ENCODE data around the gene CERS3.
A peak's percentile ranks its signal among the peaks of the same experiment; 100 is the strongest.

CERS3 gene

DNA sequence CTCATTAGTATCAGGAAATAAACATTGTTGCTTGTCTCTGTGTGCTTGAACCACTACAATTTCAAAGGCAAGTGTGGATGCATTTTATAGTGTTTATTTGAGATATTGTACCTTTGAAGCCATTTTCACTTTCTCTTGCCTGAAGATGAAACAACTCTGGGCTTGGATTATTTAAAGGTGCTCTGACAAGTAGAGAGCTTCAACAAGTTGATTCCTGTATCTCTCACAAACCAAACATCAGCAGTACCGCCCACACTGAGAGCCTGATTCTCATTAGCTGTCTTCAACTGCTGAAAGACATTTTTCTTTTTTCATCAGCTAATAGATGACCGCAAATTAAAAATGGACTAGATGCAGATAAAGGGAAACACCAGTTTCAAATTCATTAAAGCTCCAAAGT is 806 bp upstream of the CERS3 start:
- DNase-seq (ENCODE audit: low read depth, low spot score): no peak

DNA sequence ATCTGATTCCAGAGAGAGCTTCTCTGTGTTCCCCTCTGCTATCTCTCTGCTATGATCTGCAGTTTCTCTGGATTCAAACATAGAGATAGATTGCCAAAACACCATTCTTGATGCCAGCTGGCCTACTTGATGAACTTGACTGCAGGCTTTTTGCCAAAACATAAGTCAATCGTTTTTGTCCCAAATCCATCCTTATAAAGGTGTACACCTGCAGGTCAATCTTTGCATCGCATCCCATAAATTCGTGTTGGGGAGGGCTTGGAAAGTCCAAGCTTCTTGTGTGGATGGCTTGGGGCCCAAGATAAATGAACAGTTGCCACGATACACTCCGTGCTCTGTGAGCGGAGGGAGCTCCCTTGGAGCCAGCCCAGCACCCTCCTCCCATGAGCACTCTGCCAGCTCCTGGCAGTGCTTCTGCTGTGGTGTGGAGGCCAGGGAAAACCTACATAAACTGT is 2.7 kb downstream of the CERS3 start:
- DNase-seq (ENCODE audit: low read depth, low spot score): peak; percentile 57

DNA sequence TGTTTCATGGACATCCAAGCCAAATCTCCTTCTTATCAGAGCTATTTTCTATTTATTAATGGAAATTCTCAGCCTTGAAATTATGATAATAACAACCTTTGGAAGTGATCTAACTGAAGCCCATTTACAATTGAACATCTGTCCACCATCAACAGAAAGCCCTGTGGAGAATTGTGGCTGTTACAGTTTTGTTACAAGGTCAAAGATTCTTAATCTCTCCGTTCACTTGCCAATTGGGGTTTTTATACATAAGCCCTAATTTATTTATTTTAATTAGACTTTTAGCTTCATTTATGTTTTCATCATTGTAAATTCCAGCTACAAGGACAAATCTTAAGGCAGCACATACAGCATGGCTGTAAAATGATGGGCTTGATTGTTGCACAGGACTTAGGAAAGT is 3.3 kb downstream of the CERS3 start:
- DNase-seq (ENCODE audit: low read depth, low spot score): no peak

- no peak for DNase-seq (ENCODE audit: low read depth, low spot score)
Observed at GRCh38 chr15:100524326-100524725, 4.4 kb downstream of the CERS3 start.

DNA sequence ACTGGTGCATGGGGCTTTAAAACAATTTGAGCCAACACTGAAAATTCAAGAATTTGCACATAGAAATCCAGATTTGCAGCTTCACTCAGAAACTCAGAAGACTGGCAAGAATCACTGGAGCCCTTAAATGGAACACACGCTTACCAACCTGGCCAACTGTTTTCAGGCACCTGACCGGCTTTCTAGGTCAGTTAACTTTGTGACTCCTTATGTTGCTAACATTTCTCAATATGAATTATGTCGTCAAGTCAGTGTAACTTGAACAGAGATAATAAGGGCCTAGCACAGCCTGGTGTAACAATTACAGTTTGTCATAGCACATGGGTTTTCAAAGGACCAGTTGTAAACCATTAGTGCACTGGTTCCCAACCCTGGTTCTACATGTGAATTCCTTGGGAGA is 6.8 kb downstream of the CERS3 start:
- DNase-seq (ENCODE audit: low read depth, low spot score): no peak

DNA sequence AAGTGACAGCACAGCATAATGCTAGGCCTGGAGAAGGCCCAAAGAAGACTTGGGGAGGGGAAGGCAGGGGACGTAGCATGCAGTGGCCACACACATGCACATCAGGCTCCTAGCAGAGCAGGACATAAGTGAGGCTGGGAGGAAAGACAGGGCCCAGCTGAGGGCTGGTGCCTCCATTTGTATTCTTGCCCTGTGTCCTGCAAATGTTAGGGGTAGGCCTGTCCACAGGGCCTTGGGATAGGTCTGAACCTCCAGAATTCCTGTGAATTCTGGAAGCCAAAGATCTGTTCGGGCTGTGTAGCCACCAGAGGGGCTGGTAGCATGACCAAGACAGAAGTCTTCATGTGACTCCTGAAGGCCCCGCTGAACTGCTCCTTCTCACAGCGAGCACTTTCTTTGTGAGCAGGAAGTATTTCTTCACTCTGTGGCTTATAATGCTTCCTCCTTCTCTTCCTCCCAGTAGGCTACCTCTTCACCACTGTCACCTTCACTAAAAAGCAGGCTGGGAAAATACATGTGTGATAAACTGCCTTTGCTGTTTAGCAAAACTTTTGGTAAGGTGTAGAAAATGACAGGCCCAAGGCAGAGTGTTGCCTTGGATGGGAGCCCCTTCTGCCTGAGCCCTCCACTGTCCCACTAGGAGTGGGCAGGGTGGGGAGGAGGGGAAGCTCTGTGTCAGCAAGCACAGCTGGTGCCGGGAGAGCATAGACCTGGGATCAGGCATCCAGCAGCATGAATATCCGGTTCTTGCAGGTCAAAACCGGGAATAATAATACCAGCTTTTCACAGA is 8.4 kb downstream of the CERS3 start:
- DNase-seq (ENCODE audit: low read depth, low spot score): no peak

GRCh38 chr15:100517846-100518245 is 10.9 kb downstream of the CERS3 start:
- no peak for DNase-seq (ENCODE audit: low read depth, low spot score)

DNA sequence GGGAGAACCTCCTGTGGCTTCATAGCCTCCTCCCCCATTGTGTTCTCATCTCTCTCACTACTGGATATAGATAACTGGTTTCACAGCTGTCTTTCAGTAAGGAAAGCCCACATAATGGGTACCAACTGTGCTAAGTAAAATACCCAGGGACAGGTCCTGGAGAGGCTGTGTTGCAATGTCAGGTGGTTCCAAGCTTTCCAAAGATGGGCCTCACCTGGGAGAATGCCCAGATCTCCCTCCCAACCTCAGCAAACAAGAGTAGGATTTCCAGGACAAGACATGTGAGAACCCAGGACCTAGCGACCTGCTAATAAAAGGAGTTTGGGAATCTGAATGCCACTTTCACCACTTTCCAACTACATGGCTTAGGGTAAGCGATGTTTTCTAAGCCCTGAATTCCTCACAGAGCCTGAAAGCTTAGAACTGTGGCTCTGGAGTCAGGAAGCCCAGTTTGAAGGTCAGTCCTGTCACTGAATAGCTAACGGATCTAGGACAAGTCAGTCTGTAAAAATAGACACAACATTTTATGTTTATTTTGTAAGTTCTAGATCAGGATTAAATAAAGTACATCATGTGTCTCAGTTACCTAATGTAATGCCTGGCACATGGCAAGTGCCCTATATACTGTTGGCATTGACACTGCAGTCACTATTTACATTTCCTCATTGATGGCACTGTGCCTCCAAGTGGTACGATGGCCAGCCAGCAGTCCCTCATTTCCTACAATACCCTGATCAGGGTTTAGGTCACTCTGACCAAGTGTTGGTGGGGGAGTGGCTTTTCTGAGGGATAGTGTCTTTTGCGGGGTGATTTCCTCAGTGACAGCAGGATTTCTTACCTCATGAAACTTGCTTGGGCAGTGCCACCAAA is 11.9 kb downstream of the CERS3 start:
- DNase-seq (ENCODE audit: low read depth, low spot score): no peak

DNA sequence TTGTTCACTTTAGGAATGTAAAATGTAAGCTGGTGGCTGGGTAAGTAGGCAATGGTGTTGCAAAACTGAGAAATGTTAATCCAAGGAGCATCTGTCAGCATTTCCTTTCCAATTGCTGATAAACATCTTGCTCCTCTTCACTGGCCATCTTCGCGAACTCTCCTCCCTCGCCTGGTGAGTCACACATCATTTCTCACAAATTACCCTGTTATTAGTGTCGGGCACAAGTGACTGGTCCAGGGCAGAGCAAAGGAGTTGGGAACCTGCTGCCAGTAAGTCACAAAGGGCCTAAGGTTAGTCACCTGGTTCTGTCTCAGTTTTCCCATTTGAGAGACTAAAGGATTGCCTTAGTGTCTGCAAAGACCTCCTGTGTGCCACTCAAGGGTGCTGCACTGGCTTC is 13.0 kb downstream of the CERS3 start:
- DNase-seq (ENCODE audit: low read depth, low spot score): no peak

DNA sequence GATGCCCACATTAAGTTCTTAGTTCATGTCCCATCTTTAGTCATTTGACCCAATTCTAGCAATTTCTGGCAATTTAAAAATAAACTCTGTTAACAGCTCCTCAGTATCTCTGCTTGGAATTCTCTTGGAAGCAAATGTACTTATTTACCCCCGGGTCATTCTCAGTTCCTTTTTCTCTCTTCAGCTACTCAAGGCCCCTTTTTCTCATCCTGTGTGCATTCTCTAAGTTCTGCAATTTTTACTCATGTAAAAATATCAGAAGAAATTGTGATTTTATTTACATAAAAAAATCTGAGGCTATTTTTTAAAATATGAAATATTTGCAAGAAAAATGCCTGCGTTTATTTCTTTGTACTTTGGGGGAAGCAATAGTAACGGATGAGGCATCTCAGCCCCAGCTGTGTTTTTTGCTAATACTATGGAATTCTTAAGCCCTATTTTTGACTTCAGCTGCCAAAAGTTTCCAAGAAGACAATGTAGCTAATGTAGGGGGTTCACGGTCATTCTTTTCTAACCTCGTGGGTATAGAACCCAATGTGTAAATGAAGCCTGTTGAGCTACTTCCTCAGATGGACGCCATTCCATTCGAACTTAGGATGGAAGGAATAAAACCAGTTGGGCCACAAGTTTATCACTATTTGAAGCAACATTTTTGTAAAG is 20.0 kb downstream of the CERS3 start:
- DNase-seq (ENCODE audit: low read depth, low spot score): no peak

- DNase-seq (ENCODE audit: low read depth, low spot score): no peak
Observed at GRCh38 chr15:100502651-100503050, 26.1 kb downstream of the CERS3 start.

DNA sequence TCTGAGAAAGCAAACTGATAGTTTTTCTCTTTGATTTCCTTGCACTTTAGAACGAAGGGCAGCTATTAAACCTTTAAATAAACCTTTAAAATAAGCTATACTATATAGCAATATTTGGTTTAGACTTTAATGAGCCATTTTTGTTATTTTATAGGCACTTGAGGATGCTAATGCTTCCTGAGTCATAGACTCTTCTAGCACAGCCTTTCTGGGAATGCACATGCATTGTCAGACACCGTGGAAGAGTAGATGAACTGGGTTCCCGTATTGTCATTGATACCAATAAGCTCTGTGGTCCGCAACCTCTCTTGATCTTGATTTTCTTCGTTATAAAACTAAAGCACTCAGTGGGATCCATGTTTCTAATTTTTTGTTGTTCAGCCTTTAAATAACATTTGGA is 27.6 kb downstream of the CERS3 start:
- DNase-seq (ENCODE audit: low read depth, low spot score): no peak

GRCh38 chr15:100500226-100500990 is 28.3 kb downstream of the CERS3 start:
- DNase-seq (ENCODE audit: low read depth, low spot score): no peak

DNA sequence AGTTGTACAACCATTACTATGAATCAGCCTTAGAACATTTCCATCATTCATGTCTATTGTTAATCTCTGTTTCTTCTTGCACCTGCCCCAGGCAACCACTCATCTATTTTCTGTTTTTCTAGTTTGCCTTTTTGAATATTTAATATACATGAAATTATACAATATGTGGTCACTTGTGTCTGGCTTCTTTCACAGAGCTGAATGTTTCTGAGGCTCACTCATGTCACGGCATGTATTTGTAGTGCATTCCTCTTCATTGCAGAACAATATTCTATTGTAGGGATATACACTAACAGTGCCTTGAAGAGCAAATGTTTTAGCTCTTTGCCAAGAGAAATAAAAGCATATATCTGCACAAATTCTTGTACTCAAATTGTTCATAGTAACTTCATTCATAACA is 32.9 kb downstream of the CERS3 start:
- DNase-seq (ENCODE audit: low read depth, low spot score): no peak

DNA sequence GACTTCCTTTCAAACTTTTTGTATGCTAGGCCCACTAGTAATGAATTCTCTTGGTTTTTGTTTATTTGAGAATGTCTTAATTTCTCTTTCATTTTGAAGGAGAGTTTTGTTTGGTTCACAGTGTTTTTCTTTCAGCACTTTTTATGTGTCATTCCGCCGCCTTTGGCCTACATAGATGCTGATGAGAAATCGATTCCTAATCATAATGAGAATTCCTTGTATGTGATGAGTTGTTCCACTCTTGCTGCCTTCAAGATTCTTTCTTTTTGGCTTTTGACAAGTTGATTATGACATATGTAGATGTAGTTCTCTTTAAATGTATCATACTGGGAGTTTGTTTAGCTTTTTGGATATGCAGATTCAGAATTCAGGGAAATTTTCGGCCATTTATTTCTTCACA is 35.5 kb downstream of the CERS3 start:
- no peak for DNase-seq (ENCODE audit: low read depth, low spot score)

DNA sequence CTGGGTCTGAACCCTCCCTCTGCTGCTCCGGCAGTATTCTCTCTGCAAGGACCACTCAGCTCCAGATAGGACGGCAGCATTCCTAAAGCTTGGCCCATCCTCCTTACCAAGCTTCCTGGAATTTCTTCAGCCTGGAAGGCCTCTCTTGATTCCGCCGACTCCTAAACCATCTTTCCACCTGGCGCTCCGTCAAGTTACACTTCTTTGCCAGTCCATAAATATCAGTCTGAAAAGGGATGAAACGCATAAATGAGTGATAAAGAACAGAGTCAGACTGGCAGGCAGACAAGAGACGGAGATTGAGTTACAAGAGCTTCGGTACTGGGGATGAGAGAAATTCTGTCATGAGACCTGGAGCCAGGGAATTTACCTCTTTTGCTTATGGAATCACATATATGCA is 44.3 kb downstream of the CERS3 start:
- DNase-seq (ENCODE audit: low read depth, low spot score): no peak

DNA sequence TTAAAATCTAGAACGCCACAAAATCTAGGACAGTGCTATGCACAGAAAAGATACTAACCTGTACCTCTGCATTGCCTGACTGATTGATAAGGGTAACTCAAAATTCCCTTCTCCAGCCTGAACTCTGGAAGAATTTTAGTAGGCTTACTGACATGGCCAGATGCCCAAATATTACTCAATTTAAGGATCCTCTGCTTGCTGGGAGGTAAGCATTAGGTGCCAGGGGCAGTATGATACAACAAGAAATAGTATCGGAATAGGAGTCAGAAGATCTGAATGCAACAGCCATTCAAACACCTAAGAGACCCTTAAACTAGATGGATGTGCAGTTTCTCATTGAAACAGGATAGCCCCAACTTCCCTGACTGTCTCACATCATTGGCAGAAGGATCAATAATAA is 45.4 kb downstream of the CERS3 start:
- DNase-seq (ENCODE audit: low read depth, low spot score): no peak

- no peak for DNase-seq (ENCODE audit: low read depth, low spot score)
Observed at GRCh38 chr15:100476805-100477204, 51.9 kb downstream of the CERS3 start.

DNA sequence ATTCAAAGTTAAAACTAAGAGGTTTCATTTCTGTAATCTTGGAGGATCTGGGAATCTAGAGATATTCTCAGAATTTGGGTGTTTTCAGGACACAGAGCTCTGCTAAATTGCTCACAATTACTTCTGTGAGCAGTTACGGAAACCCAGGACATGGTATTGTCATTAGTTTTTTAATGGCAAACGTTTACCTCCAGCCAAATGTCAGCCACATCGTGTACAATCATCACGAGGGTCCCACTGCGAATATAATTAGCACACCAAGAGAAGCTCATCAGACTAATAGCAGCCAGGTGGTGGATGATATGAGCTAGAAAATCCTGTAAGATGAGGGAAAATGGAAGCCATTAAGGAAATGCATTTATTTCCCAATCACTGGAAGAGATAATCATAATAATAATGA is 56.0 kb downstream of the CERS3 start:
- no peak for DNase-seq (ENCODE audit: low read depth, low spot score)

DNA sequence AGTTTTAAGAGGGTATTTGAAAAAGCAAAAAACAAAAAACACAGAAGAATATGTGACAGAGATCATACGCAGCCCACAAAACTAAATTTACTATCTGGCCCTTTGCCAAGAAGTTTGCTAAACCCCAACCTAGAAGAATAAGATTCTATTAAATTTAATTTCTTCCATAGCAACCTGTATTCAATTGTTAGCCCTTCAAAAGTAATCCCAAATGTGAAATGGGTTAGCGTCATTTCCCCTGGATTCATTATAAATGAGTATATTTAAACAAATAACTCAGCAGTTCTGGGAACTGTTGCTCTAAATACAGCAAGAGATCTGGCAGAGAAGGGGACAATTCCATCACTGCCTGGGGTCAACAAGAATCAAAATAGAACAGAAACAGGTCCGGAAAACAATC is 56.8 kb downstream of the CERS3 start:
- DNase-seq (ENCODE audit: low read depth, low spot score): no peak

DNA sequence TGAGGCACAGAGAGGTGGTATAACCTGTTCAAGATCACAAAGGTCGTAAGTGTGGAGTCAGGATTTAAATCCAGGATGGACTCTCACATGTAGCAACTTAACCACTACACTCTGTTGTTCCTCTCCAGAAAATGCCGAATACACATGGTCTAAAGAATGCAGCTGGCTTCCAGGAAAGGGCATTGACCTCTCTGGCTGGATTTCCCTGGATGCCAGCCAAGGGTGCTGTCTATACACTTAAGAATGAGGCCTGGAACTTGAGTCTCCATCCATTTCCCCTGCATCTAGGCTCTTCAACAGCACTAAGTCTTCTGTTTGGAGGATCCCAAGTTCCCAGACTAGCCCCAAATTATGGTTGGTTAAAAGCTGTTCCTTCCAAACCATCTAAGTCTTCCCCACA is 60.5 kb downstream of the CERS3 start:
- peak; percentile 47 for DNase-seq (ENCODE audit: low read depth, low spot score)

- no peak for DNase-seq (ENCODE audit: low read depth, low spot score)
Observed at GRCh38 chr15:100466073-100466472, 62.7 kb downstream of the CERS3 start.
